ENCODE data around the gene DLX5. TPM values are rescaled to one million over a fixed set of nuclear protein-coding genes. Genes with fewer than 3 reads are reported as not detected.

Gene DLX5
- total RNA-seq, 1 donor from 2014 or later, result not detected

DNA sequence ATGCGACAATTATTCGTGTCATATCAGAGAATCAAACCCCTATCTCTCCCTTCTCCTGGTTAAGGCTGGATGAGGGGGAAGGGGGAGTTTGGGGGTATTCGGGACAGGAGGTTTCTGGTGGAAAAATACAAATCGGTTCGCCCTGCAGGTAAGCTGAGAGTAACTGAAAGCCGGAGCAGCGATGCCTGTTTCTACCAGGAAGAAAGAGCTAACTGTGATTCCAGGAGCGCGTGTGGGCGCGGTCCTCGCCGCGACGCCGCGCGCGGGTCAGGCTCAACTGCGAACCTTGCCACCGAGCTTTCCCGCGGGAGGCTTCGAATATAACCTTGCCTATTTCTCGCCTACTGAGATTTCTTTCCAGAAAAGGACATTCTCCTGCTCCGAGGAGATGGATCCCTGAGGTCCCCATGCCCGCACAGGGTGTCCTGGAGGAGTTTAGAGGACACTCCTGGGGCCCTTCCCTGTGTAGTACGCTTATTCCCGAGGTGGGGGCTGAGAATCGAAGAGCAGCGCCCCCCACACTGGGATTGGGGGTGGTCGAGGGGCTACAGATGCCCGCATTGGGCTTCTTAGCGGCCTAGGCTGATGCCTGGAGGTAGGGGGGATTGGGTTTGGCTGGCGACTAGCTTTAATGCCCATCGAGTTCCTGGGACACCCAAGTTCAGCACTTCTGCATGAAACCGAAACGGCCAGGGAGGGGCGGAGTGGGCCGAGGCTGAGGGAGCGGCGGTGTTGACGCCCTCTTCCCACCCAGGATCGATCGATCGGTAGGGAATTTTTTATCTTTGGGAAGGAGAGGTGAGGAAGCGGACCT, 32.2 kb downstream of the DLX5 start:
- no peak for DNase-seq (ENCODE audit: extremely low read depth, low read depth, low spot score)

DNA sequence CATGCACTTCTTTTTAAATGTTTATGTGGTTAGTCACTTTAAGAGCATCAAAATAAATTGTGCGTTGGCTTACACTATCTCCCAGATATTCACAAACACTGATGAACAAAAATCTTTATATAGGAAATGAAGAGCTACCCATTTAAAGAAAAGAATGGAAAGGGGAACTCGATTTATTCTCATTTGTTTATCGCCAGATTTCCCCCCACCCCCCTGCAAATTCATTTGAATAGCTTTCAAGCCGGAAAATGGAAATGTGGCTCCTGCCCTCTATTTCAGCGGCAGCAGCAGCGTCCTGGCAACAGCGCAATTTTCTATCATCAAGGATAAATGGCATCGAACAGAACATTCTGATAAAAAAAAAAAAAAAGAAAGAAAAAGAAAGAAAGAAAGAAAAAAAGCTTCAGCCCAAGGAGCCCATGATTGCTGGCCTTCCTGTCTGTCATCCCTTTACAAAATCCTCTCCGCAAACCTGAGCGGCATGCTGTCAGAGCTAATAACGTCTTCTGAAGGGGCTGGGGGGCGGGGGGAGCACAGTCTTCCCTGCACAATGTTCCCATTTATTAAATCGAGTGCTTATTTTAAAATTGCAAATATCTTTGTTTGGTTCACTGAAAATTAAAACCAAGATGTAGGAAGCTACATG, 33.0 kb downstream of the DLX5 start:
- no peak for DNase-seq (ENCODE audit: extremely low read depth, low read depth, low spot score)

DNA sequence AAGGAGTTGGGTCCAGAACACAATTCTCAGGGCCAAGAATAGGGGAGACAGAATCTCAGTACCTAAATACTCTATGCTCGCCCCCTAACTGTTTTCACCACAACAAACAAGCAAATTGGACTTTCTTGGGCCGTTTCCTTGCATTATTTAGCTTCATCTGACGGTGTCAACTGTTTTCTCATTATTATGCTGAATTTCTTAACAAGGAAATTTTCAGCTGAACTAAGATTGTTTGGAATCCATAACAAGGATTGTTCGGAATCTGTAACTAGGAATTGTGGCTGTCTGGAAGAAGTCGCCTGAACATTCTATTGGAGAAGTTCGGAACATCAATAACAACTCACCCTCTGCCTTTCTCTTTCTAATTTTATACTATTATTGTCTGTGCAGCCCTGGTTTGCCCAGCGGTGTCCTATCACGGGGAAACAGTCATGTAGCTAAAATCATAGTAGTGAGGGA, 34.7 kb downstream of the DLX5 start:
- no peak for DNase-seq (ENCODE audit: extremely low read depth, low read depth, low spot score)

DNA sequence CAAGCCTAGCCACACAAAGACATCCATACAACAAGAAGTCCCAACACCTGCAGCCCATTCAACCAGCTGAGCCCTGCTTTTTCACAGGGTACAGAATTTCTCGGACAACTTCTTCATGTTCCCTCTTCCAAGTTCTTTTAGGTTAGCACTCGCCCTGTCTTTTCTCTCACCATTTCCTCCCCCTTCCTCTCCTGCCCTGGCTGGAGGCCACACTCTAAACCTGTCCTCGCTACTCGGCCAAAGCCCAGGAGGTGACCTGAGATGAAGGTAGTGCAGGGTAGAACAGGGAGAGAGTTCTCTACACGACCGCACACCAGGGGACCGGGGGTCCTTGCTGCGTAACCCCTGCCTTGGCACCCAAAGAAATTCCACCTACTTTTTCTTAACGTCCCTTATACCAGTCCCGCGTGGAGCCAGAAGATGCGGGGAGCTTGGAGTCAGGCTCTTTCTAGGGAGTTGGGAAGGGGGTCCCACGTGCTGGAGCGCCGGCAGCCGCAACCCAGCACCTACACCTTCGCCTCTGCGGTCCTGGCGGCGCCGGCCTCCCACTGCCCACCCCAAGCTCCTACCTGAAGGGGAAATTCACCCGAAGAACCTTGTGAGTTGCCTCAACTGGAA, 35.3 kb downstream of the DLX5 start:
- no peak for DNase-seq (ENCODE audit: extremely low read depth, low read depth, low spot score)

DNA sequence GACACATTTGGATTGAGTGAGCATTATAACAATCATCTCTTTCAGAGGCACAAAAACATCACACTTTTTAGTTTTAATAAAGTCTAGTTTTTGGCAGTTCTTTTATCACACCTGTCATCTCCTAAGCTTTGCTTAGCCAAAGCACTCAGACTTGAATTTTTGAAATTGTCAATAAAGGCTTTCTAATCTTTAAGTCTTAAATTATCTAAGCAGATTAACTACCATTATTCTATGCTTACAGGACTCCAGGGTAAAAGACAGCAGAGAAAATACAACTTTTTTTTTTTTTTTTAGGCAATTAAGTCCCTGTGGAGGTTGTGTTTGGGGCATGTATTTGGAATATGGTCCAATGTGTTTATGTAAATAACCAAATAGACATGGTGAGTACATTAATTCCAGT, 36.9 kb downstream of the DLX5 start:
- no peak for DNase-seq (ENCODE audit: extremely low read depth, low read depth, low spot score)

DNA sequence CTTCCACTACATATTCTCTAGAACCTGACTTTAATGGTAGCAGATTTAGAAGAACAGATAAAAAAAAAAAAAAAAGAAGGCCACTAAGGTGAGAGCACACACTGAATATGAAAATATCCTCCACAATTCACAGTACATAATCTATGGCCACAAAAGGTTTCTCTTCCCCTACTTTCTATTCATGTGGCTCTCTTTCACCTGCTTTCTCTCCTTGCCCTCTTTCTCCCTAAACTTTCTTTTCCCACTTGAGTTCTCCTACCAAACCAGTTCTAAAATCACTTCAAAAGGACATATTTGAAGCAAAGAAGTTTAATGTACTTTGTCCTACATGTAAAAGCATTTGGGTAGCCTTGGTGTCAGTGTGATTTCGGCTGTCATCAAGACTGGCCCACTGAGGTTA, 37.7 kb downstream of the DLX5 start:
- no peak for DNase-seq (ENCODE audit: extremely low read depth, low read depth, low spot score)

DNA sequence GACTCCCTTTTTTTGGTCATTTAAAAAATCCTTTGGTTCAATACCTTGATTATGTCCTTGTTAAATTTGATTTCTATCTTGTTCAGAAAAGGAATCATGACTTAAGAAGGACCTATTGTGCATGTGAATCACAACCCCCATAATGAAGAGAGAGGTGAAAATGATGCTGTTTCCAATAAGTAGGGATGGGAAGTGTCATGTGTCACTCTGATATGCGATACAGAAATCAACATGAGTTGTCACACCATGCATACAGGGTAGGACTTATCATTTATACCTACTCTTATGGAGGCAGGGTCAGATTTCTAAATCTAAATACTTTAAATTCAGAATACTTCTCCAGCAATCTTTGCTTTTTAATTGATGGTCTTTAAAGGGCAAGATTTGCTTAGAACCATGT, 38.6 kb downstream of the DLX5 start:
- DNase-seq (ENCODE audit: extremely low read depth, low read depth, low spot score), result no peak

DNA sequence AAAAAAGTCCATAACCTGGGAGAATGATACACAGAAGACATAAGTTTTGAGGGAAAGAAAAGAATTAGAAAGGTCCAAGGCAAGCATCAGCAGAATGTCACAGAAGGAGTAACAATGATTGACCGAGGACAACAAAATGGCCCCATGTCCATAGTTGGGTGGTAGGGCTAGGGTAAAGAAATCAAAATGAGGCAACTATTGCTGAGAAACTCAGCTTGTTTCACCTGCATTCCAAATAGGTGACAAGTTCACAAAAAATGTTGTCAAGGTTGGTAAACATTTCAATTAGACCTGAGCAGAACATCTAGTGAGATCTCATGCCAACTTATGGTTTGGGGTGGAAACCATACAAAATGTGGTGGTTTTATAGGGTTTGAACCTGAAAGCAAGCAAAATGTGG, 42.0 kb downstream of the DLX5 start:
- DNase-seq (ENCODE audit: extremely low read depth, low read depth, low spot score), result no peak

DNA sequence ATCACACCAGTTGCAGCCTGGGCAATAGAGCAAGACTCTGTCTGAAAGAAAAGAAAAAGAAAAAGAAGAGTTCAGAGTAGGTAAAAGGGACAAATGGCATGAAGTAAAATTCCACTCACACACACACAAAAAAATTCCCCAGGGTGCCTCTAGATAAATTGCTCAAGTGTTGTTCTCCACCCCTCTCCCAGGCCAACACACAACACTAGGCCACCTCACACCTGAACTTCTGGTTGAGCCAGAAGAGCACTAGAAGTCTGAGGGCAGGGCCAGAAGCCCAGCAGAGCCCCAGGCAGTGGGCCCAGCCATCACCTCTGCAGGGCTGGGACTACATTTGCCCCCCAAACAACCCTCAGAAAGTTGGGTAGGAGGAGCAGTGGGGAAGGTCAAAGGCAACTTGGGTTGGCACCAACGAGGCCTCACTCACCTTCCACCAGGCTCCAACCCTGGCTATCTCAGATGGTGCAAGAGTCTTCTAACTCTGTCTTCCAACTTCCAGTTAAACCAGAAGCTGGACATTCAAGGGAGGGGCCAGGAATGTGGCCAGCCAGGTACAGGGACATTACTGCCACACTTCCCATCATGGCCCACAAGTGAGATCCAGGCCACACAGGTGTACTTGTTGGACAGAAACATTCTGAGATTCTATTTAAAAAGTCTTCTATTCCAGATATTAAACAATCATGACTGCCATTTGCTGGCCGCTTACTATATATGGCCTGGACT, 44.9 kb downstream of the DLX5 start:
- DNase-seq (ENCODE audit: extremely low read depth, low read depth, low spot score), result no peak

DNA sequence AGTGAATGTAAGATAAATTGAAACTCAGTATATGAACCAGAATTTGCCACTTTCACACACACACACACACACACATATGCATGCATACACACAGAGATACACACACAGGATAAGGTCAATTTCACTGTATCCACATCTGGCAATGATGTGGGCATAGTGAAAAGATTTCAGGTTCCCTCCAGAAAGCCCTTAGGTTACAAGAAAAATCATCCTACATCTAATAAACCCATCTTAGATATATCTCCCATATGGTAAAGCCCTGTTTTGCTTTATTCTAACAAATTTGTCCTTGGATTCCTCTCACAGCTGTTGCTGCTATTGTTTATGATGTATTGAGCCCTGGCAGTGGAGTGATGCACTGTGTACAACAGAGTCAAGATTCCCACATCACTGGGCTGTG, 47.2 kb downstream of the DLX5 start:
- no peak for DNase-seq (ENCODE audit: extremely low read depth, low read depth, low spot score)

DNA sequence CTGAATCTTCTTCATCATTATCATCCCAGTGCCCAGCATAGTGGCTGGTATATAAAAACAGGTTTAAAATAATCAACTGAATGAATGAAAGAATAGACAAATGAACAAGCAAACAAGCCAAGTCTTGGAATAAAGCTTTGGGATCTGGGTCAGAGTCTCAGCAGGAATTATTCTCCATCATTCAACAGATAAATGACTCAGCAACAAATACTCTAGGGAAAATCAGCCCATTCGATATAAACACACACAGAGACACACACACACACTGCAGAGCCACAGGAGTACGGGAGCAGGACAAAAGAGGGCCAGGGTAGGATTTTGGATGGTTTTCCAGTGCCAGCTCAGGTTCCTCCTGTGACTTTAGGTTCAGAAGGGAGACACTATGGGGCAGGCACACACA, 48.5 kb downstream of the DLX5 start:
- no peak for DNase-seq (ENCODE audit: extremely low read depth, low read depth, low spot score)

DNA sequence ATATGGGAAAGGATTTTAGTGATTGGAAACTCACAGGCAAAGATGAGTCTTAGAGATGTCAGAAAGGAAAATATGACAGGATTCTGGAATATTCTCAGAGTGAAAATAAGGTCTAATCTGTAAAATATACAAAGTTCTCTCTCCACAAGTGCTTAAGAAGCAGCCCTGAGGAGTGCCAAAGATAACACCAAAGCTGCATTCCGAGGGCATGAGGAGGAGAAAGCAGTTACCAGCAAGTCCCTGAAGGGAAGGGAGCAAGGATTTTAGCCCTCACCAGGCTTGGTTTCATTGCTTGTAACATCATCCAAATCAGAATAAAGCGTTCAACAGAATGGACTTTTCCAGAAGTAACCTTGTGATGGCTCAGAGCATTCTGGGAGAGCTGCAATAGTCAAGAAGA, 50.6 kb downstream of the DLX5 start:
- no peak for DNase-seq (ENCODE audit: extremely low read depth, low read depth, low spot score)

DNA sequence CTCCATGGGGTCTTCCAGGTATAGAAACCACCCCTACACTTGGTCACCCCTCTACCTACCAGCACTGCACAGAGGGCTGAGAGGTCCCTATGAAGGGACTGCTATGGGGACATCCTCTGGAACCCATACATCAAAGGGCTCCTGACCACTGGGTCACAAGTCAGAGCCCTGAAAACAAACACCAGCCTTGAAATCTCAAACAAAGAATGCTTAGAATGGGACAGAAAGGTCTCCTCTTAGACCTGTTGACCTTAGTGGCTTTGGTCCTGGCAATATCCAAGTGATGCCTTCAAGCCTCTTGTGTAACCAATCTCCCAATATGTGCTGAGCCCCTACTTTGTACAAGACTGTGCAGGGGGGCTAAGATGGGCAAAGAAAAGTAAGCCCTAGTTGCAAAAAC, 53.9 kb downstream of the DLX5 start:
- DNase-seq (ENCODE audit: extremely low read depth, low read depth, low spot score), result no peak

Other genes starting within 250 kb of the DLX5 start
- gene DLX6, start 19.3 kb downstream of the DLX5 start, total RNA-seq, result not detected in 2 replicates
- 7.8 and 9.3 TPM in 2 replicates for gene SDHAF3, start 92.9 kb upstream of the DLX5 start, total RNA-seq

Measured in glomerular endothelial cell (primary cell).